Trophoblast cell (in vitro differentiated cells and primary cell): ENCODE results near the gene ZNF423.
"Not testable (repeated sequence)": the region's sequence is repeated elsewhere in the genome, so short reads cannot be mapped to it uniquely, and the experiment has no call there.

Experiments
- DNase-seq, 2 donors: peaks; one replicate each; pipeline ENCODE4 v3.0.0-alpha.2; 2016
- H2AFZ ChIP-seq: 2 replicates; pipeline ENCODE4 v1.6.1; 2013; ENCODE audit warnings: low read length, moderate library complexity, mild to moderate bottlenecking; ENCODE audit not compliant: insufficient read depth, poor library complexity
- H2AK5ac ChIP-seq: 2 replicates; pipeline ENCODE4 v1.6.1; 2013; ENCODE audit warnings: mild to moderate bottlenecking, low read length
- H2BK120ac ChIP-seq: 2 replicates; pipeline ENCODE4 v1.6.1; 2013; ENCODE audit warnings: low read length, mild to moderate bottlenecking, moderate library complexity; ENCODE audit not compliant: insufficient read depth, poor library complexity
- H2BK12ac ChIP-seq: 2 replicates; pipeline ENCODE4 v1.6.1; 2013; ENCODE audit warnings: mild to moderate bottlenecking, low read length, moderate library complexity
- H2BK5ac ChIP-seq: 2 replicates; pipeline ENCODE4 v1.6.1; 2013; ENCODE audit warnings: low read length, low read depth, moderate library complexity, mild to moderate bottlenecking; ENCODE audit not compliant: poor library complexity
- H3K14ac ChIP-seq: 2 replicates; pipeline ENCODE4 v1.6.1; 2013; ENCODE audit warnings: mild to moderate bottlenecking, low read length
- H3K18ac ChIP-seq: 2 replicates; pipeline ENCODE4 v1.6.1; 2013; ENCODE audit warnings: mild to moderate bottlenecking, low read length
- H3K23ac ChIP-seq: 2 replicates; pipeline ENCODE4 v1.6.1; 2013; ENCODE audit warnings: low read length
- H3K27ac ChIP-seq: 2 replicates; pipeline ENCODE4 v1.5.1; 2013; ENCODE audit warnings: low read depth, mild to moderate bottlenecking, inconsistent platforms, low read length, moderate library complexity
- H3K27me3 ChIP-seq: 2 replicates; pipeline ENCODE4 v1.6.1; 2013; ENCODE audit warnings: inconsistent platforms, mild to moderate bottlenecking, low read length, moderate library complexity; ENCODE audit not compliant: insufficient read depth
- H3K36me3 ChIP-seq, 2 experiments: 1 replicate in 1 of 2; 2 replicates in 1 of 2; pipeline ENCODE4 v1.6.1; 2013; ENCODE audit warnings: low read length in 2 of 2, mild to moderate bottlenecking in 2 of 2, moderate library complexity in 1 of 2; ENCODE audit not compliant: insufficient read depth in 2 of 2, control insufficient read depth in 1 of 2
- H3K4ac ChIP-seq: 2 replicates; pipeline ENCODE4 v1.6.1; 2013; ENCODE audit warnings: low read depth, mild to moderate bottlenecking, low read length, moderate library complexity
- H3K4me1 ChIP-seq, 2 experiments: 1 replicate in 1 of 2; 2 replicates in 1 of 2; pipeline ENCODE4 v1.6.1; 2013; ENCODE audit warnings: low read length in 2 of 2, mild to moderate bottlenecking in 2 of 2, moderate library complexity in 1 of 2; ENCODE audit not compliant: insufficient read depth in 2 of 2, control insufficient read depth in 1 of 2
- H3K4me2 ChIP-seq: 2 replicates; pipeline ENCODE4 v1.6.1; 2013; ENCODE audit warnings: inconsistent platforms, mild to moderate bottlenecking, low read length, moderate library complexity
- H3K4me3 ChIP-seq: 2 replicates; pipeline ENCODE4 v1.5.1; 2013; ENCODE audit warnings: mild to moderate bottlenecking, low read depth, low read length, inconsistent platforms
- H3K79me1 ChIP-seq: one replicate; pipeline ENCODE4 v1.6.1; 2013; ENCODE audit warnings: low read length
- H3K79me2 ChIP-seq: 2 replicates; pipeline ENCODE4 v1.6.1; 2013; ENCODE audit warnings: low read length, mild to moderate bottlenecking; ENCODE audit not compliant: control insufficient read depth, insufficient read depth, poor library complexity
- H3K9ac ChIP-seq: 2 replicates; pipeline ENCODE4 v1.6.1; 2013; ENCODE audit warnings: mild to moderate bottlenecking, low read length
- H3K9me3 ChIP-seq: 2 replicates; pipeline ENCODE4 v1.6.1; 2013; ENCODE audit warnings: low read depth, mild to moderate bottlenecking, control low read depth, inconsistent platforms, low read length; ENCODE audit not compliant: insufficient read depth
- H4K12ac ChIP-seq: 2 replicates; pipeline ENCODE4 v1.6.1; 2013; ENCODE audit warnings: low read depth, mild to moderate bottlenecking, low read length, moderate library complexity
- H4K8ac ChIP-seq: 2 replicates; pipeline ENCODE4 v1.6.1; 2013; ENCODE audit warnings: low read depth, mild to moderate bottlenecking, low read length, moderate library complexity
- H4K91ac ChIP-seq: one replicate; pipeline ENCODE4 v1.6.1; 2013; ENCODE audit warnings: low read depth, mild to moderate bottlenecking, low read length, moderate library complexity
- WGBS: extraction: QIAGEN DNeasy Blood & Tissue Kit; methylation state at CpG from one replicate; pipeline ENCODE4 v1.1.7; 2013; ENCODE audit warnings: missing lambda C conversion rate; ENCODE audit not compliant: insufficient read length, insufficient coverage; ENCODE audit errors: extremely low coverage; 5-methylcytosine and 5-hydroxymethylcytosine counted together

The ZNF423 gene

DNA sequence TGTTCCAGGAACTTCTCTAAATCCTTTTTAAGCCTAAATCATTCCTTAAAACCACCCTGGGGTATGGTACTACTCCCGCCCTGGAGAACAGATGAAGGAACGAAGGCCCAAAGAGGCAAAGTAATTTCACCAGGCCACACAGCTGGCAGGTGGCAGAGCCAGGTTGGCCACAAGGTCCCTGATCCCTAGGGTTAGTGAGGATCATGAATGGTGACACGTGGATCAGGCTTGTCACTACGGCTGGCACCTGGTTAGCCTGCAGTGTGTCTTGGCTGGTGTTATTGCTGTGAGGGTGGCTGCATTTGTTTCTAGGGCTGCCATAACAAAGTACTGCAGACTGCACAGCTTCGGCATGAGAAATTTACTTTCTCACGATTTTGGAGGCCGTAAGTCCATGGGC is 26.0 kb upstream of the ZNF423 start:
- no peak overlapping the region for H4K91ac ChIP-seq
- no peak overlapping the region for H2AFZ ChIP-seq
- no peak overlapping the region for H2AK5ac ChIP-seq
- no peak overlapping the region for H3K18ac ChIP-seq
- H2BK12ac ChIP-seq = no peak overlapping the region
- WGBS = no CpG with 5 or more reads among the region's 7 CpGs
- no peak overlapping the region for H4K12ac ChIP-seq
- H3K27ac ChIP-seq = no peak overlapping the region
- no peak overlapping the region for H3K4ac ChIP-seq
- H3K27me3 ChIP-seq = no peaks in the 10 kb centered on the region
- no peak overlapping the region for H3K23ac ChIP-seq
- H3K79me1 ChIP-seq = no peaks in the 10 kb centered on the region
- H3K36me3 ChIP-seq = no peaks in the 10 kb centered on the region
- no peak overlapping the region for H4K8ac ChIP-seq
- H3K4me3 ChIP-seq = no peak overlapping the region
- H3K79me2 ChIP-seq = no peaks in the 10 kb centered on the region
- H3K4me1 ChIP-seq = peaks cover 4 to 5% of the 10 kb centered on the region in 2 experiments
- no peak overlapping the region for H3K4me2 ChIP-seq
- no peak overlapping the region for H3K14ac ChIP-seq
- no peak for DNase-seq
- H3K9ac ChIP-seq = no peak overlapping the region
- H3K9me3 ChIP-seq = peaks cover 2% of the 10 kb centered on the region
- H2BK120ac ChIP-seq = no peak overlapping the region
- no peak overlapping the region for H2BK5ac ChIP-seq

DNA sequence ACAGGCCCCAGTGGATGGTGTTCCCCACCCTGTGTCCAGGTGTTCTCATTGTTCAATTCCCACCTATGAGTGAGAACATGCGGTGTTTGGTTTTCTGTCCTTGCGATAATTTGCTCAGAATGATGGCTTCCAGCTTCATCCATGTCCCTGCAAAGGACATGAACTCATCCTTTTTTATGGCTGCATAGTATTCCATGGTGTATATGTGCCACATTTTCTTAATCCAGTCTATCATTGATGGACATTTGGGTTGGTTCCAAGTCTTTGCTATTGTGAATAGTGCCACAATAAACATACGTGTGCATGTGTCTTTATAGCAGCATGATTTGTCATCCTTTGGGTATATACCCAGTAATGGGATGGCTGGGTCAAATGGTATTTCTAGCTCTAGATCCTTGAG is 22.6 kb upstream of the ZNF423 start:
- H3K4me1 ChIP-seq, H2AK5ac ChIP-seq, H2BK12ac ChIP-seq, H3K9ac ChIP-seq, H4K8ac ChIP-seq, H4K91ac ChIP-seq, H3K27ac ChIP-seq, H3K36me3 ChIP-seq, H3K27me3 ChIP-seq, H3K4me3 ChIP-seq, H3K79me1 ChIP-seq, H4K12ac ChIP-seq, H2BK5ac ChIP-seq, H3K14ac ChIP-seq, H3K79me2 ChIP-seq, DNase-seq, H3K23ac ChIP-seq, H2AFZ ChIP-seq, H3K4me2 ChIP-seq, H3K18ac ChIP-seq, H2BK120ac ChIP-seq, H3K9me3 ChIP-seq, H3K4ac ChIP-seq: not testable (repeated sequence)
- no CpG with 5 or more reads among the region's 3 CpGs for WGBS

DNA sequence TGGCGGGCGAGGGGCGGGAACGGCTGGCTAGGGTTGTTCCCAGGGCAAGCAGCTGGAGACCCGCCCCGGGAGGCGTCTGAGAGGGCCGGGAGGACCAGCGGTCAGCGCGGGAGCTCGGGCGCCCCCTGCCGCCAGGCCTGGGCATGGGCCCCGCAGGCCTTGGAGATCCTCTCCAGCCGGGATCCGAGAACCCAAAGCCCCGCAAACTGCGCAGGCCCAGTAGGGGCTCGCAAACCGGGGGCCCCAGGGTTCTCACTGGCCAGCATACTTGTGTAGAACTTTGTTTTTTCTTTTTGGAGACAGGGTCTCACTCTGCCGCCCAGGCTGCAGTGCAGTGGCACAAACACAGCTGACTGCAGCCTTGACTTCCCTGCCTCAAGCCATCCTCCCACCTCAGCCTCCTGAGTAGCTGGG is 20.8 kb upstream of the ZNF423 start:
- no peaks in the 10 kb centered on the region for H3K79me1 ChIP-seq
- H3K27me3 ChIP-seq = peaks cover 4% of the 10 kb centered on the region
- H3K79me2 ChIP-seq = no peaks in the 10 kb centered on the region
- H2BK120ac ChIP-seq = no peak overlapping the region
- no peak overlapping the region for H3K14ac ChIP-seq
- no peak overlapping the region for H4K12ac ChIP-seq
- no peak overlapping the region for H3K9ac ChIP-seq
- H2AK5ac ChIP-seq = no peak overlapping the region
- peak overlapping the region; percentile 61 for H3K4me2 ChIP-seq
- peak; percentile 63 to 83 for DNase-seq
- no peak overlapping the region for H3K23ac ChIP-seq
- H3K27ac ChIP-seq = no peak overlapping the region
- H3K4me1 ChIP-seq = peaks cover 1 to 2% of the 10 kb centered on the region in 2 experiments
- peak overlapping the region; percentile 11 for H2AFZ ChIP-seq
- peaks cover 2% of the 10 kb centered on the region for H3K9me3 ChIP-seq
- H4K91ac ChIP-seq = no peak overlapping the region
- no peaks in the 10 kb centered on the region for H3K36me3 ChIP-seq
- peak overlapping the region; percentile 69 for H4K8ac ChIP-seq
- no peak overlapping the region for H3K18ac ChIP-seq
- no peak overlapping the region for H3K4ac ChIP-seq
- no peak overlapping the region for H2BK12ac ChIP-seq
- H3K4me3 ChIP-seq = peak overlapping the region; percentile 31
- H2BK5ac ChIP-seq = no peak overlapping the region
- no CpG with 5 or more reads among the region's 22 CpGs for WGBS

DNA sequence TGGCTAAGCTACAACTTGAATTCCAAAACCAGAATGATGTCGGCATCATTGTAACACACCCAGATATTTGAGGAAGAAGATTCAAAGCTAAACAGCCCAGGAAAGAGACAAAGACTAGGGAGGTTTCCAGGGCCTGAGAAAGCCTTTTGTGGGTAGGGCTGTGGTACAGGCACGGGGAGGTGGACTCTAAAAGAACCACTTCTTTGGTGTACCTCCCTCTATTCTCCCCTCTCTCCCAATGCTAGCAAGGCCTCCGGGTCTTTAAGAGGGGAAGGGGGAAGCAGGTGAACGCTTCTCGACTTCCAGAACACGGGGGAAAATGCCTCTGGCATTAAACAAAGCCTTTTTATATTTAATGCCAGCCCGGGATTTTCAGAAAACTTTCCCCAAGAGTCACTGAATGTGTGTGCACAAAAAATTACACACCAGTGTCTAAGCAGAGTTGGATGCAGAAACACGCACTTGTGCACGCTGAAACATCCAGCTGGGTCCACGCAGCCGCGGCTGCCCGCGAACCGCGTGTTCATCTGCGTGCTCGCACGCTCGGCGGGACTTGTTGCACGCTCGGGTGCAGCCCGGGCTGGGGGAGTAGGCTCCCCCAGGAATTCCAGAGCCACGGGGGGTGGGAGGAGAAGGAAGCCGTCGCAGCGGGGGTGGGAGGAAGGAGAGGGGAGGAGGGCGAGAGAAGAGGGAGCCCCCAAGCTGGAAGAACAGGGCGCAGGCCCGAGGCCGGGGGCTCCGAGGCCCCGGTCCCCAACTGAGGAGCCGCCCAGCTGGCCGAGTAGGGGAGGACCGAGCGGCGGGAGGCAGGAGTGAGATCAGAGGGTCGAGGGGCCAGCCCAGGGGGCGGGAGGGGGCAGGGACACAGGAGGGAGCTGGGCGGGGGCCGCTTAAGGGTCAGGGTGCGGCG is 20.1 kb upstream of the ZNF423 start:
- H3K4me2 ChIP-seq = peak overlapping the region; percentile 61
- no peak overlapping the region for H2BK120ac ChIP-seq
- no peaks in the 10 kb centered on the region for H3K79me1 ChIP-seq
- peak overlapping the region; percentile 11 for H2AFZ ChIP-seq
- peak overlapping the region; percentile 67 for H4K8ac ChIP-seq
- H4K12ac ChIP-seq = no peak overlapping the region
- H3K18ac ChIP-seq = no peak overlapping the region
- H3K4me3 ChIP-seq = peak overlapping the region; percentile 31
- no peak overlapping the region for H3K14ac ChIP-seq
- H3K9ac ChIP-seq = no peak overlapping the region
- no peak overlapping the region for H2BK5ac ChIP-seq
- H3K23ac ChIP-seq = no peak overlapping the region
- no peak overlapping the region for H2BK12ac ChIP-seq
- no peak overlapping the region for H4K91ac ChIP-seq
- no peaks in the 10 kb centered on the region for H3K79me2 ChIP-seq
- peaks cover 1 to 2% of the 10 kb centered on the region in 2 experiments for H3K4me1 ChIP-seq
- DNase-seq = no peak
- no peaks in the 10 kb centered on the region for H3K36me3 ChIP-seq
- no peak overlapping the region for H3K27ac ChIP-seq
- no CpG with 5 or more reads among the region's 45 CpGs for WGBS
- no peak overlapping the region for H2AK5ac ChIP-seq
- H3K27me3 ChIP-seq = peaks cover 4% of the 10 kb centered on the region
- H3K9me3 ChIP-seq = peaks cover 2% of the 10 kb centered on the region
- no peak overlapping the region for H3K4ac ChIP-seq
